GM18873 (cell line): ENCODE measurements around the gene BRAT1.
"Not testable (repeated sequence)": the region's sequence is repeated elsewhere in the genome, so short reads cannot be mapped to it uniquely, and the experiment has no call there.

Source experiments
- ATAC-seq: cut with Tn5 transposase; IDR thresholded peaks from one replicate; pipeline ENCODE4 v1.9.1; 2021; ENCODE audit warnings: mild to moderate bottlenecking, moderate library complexity, moderate number of reproducible peaks; ENCODE audit not compliant: unreplicated experiment, low FRiP score

Gene BRAT1

DNA sequence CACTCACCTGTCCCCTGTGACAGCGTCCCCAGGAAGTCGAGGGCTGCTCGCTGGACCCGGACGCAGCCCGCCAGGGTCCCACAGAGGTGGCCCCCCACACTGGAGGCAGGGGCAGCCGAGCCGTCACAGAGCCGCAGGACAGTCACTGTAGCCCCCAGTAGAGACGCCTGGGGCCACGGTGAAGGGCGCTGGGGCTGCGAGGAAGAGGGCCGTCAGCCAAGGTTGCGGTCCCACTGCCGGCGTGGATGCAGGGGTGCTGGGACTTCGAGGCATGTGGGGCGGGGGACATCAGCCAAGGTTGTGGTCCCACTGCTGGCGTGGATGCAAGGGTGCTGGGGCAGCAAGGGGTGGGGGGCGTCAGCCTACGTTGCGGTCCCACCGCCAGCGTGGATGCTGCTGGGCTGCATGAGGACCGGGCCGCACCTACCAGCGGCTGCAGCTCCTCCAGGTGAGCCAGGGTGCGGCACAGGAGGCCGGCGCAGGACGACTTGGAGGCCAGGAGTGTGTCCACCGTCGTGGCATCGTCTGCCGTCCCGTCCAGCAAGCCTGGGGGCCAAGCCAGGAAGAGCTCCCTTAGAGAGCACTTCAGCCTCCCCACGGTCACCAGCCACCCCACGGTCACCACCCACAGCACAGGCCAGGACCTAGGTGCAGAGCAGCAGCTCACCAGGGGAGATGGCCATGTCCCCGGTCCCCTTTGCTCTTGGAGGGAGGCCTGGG is 13.9 kb downstream of the BRAT1 start:
- no peak for ATAC-seq

DNA sequence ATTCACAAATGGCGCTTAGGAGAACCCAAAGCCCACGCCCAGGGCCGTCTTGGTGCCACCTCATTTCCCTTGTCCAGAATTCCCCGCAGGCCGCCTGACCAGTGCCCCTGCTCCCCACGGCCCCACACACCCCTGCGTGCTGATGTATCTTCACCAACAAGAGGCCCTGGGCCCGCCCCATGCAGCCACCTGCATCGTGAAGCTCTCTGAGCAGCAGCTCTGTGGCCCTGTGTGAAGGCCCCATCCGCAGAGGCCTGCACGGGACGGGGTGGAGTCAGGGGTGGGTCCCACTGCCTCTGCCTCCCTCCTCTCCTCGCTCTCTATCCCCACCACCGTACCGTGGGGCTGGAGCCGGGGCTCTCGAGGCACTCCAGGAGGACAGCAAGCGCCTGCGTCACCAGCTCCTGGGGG is 14.7 kb downstream of the BRAT1 start:
- ATAC-seq: no peak

DNA sequence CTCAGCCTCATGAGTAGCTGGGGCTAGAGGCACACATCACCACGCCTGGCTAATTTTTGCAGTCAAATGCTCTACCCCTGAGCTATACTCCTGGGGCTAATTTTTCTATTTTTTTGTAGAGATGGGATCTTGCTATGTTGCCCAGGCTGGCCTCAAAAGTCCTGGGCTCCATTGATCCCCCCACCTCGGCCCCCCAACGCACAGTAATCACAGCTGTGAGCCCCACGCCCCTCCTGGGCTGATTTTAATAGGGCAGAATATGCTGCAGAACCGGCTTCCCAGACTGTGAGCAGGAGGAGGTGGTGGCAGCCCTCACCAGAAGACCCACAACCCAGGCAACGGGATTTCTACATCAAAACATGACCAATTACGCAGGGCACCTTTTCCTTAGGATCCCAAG is 15.2 kb downstream of the BRAT1 start:
- ATAC-seq: no peak

DNA sequence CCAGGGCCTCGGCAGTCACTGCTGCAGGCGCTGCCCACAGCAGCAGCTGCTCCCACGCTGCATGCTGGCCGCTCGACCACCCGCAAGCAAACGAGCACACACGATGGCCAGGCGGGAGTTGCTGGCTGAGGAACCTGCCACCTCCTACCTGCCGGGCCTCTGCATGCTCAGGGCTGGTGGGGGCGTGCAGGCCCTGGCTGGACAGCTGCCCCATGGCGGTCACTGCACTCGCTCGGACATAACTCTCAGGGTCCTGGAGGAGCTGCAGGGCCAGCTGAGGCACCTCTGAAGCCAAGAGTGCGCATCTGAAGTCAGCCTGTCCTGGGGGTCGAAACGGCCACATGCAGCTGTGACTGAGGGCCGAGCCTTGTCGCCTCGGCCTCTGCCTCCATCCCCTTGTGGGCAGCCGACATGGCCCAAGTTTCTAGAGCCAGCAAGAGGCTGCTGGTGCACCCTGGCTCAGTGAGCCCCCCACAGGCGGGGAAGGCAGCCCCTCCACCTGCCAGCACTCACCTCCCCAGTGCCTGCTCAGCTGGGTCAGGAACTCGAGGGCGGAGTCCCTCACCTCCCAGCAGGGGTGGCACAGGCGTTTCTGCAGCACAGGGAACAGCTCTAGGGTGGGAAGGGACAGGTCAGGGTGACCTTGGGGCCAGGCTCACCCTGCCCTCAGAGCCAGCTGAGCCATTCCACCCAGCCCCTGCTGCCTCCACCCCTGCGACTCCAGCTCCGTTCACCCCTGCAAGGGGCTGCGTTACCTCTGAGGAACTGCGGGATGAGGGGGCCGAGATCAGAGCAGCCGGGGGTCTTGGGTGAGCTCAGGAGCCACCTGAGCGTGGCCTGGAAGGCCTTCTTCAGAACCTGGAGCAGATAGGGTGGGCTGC is 16.1 kb downstream of the BRAT1 start:
- no peak for ATAC-seq

DNA sequence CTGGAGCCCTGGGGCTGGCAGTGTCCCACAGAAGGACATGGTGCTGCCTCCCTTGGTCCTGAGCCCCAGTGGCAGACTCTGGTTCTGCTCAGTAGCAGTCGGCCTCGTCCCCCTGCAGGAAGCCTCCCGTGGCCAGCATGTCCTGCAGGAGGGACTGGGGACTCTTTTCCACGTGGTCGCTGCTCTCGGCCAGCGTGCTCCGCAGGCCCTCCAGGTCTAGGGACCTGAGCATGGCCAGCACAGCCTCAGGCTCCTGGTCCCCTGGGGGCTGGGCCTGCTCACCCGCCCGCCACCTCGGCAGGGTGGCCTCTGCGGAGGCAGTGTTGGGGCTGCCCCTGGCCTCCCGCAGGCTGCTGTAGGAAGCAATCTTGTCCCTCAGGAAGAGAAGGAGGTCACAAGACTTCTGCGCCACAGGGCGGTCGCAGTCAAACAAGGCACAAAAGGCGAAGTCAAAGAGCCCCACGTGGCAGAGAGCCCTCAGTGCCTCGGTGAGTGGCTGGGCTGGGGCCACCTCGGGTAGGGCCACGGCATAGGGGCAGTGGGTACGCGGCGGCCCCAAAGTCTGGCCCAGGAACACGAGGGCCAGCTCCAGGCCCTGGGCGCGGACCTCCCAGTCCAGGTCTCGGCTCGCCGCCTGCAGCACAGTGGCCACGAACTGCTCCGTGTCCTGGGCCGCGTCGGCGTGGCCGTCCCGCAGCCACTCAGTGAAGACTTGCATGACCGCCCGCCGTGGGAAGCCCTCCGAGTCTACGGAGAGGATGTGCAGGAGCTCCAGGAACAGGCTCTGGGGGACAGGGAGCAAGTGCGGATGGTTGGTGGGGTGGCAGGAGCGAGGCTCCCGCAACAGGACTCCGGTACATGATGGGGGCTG is 17.1 kb downstream of the BRAT1 start:
- ATAC-seq: no peak

DNA sequence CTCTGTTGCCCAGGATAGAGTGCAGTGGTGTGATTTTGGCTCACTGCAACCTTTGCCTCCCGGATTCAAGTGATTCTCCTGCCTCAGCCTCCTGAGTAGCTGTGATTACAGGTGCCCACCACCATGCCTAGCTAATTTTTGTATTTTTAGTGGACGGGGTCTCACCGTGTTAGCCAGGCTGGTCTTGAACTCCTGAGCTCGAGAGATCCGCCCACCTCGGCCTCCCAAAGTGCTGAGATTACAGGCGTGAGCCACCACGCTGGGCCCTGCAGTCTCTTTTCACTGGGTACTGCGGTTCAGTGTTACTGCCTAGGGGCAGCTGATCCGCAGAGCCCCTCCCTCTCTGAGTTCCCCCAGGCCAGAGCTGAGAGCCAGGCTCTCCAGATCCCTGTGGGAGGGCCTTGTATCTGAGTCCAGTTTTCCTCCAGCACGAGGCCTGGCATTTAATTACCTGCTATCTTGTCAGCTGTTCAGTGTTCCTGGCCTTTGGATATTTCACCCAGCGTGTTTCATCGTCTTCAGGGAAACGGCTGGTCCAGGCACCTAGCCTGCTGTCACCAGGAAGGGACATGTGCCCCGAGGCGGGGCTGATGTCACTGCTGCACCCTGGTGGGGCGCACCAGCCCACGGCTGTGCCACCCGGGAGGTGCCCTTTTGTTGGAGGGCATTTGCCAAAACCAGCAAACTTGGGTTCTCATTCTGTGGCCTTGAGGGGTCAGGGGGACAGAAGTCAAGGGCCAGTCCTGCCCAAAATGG is 19.3 kb downstream of the BRAT1 start:
- ATAC-seq: not testable (repeated sequence)

DNA sequence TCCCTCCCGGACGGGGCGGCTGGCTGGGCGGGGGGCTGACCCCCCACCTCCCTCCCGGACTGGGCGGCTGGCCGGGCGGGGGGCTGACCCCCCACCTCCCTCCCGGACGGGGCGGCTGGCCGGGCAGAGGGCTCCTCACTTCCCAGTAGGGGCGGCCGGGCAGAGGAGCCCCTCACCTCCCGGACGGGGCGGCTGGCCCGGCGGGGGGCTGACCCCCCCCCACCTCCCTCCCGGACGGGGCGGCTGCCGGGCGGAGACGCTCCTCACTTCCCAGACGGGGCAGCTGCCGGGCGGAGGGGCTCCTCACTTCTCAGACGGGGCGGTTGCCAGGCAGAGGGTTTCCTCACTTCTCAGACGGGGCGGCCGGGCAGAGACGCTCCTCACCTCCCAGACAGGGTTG is 21.1 kb downstream of the BRAT1 start:
- not testable (repeated sequence) for ATAC-seq

DNA sequence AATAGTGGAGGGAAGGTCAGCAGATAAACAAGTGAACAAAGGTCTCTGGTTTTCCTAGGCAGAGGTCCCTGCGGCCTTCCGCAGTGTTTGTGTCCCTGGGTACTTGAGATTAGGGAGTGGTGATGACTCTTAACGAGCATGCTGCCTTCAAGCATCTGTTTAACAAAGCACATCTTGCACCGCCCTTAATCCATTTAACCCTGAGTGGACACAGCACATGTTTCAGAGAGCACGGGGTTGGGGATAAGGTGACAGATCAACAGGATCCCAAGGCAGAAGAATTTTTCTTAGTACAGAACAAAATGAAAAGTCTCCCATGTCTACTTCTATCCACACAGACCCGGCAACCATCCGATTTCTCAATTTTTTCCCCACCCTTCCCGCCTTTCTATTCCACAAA is 21.8 kb downstream of the BRAT1 start:
- ATAC-seq: not testable (repeated sequence)

DNA sequence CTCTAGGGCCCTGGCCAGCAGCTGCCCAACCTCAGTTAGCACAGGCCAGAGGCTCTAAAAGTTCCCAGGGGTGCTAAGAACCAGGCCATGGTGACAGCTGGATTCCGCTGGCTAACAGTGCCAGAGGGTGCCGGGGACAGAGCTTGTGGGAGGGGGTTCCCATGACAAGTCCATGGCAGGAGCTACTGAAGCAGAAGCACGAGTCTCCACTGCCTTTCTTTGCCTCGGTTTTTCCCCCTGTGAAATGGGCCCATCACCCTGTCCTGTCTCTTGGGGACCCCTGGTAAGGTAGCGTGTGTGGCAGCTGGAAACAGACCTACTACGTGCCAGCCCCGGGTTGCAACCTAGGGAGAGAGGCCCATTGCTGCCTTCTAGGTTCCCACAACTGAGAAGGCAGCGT is 22.5 kb downstream of the BRAT1 start:
- not testable (repeated sequence) for ATAC-seq

DNA sequence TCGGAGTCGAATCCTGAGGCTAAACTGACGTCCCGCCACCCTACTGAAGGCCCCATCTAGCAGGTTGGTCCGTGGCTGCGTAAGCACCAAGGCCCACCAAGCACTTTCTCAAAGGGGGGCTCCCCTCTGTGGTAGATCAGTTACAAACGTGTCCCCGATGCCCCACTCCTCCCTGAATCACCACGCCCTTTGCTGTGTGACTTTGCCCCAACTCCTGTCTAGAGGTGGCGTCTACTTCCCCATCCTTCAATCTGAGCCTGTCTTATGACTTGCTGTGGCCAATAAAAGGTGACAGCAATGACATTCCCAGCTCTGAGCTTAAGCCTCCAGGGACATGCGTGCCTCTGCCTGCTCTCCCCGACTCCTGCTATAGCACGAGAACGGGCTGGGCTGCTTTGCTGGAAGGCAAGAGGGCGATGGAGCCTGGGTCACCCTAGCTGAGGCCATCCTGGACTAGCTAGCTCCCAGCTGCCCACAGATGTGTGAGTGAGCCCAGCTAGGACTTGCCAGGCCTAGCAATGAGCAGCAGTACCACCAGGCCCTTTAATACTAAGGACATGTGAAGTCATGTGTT is 23.0 kb downstream of the BRAT1 start:
- not testable (repeated sequence) for ATAC-seq

DNA sequence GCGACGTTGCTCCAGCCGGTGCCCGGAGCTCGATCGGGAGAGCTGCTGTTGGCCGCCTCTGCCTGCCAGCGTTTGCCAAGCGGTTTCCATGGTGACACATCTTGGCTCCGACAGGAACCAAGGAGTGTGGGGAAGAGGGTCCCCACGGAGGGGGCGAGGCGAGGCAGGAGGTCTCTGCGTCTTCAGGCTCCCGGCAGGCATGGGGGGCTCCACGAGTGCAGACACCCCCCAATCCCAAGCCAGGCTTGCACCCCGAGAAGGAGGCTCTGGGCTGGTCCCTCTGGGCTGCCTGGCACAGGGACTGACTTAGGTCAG is 23.6 kb downstream of the BRAT1 start:
- ATAC-seq: not testable (repeated sequence)

DNA sequence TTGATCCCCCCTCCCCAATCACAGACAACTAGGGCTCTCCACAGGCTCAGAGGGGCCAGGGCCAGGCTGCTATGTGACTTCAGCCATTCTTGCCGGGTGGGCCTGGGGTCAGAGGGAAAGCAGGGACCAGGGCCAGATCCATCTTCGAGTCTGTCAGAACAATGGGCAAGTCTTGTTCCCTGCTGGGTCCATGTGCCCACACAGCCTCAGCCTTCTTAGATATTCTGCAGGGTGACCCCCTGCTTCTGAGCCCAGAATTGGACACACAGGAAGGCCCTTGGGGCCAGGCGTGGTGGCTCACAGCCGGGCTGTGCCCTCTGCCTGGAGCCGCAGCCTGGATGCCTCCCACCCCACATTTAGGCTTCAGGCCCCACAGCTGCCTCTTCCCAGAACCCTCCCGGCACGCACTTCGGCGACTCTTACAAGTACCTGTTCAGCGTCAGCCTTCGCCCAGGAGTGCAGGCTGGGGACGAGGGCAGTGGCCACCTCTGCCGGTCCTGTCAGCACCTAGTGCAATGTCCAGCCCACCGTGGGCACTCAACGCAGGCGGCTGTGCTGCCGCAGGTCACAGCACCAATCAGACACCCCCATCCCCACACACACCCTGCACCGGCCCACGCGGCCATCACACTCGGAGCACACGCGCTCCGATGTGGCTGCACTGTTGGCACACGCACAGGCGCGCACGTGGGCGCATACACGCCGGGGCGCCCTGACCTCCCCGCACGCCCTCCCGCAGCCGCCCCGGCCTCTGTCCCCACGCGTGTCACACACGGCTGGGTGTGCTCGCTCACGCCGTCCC is 24.1 kb downstream of the BRAT1 start:
- ATAC-seq: not testable (repeated sequence)

DNA sequence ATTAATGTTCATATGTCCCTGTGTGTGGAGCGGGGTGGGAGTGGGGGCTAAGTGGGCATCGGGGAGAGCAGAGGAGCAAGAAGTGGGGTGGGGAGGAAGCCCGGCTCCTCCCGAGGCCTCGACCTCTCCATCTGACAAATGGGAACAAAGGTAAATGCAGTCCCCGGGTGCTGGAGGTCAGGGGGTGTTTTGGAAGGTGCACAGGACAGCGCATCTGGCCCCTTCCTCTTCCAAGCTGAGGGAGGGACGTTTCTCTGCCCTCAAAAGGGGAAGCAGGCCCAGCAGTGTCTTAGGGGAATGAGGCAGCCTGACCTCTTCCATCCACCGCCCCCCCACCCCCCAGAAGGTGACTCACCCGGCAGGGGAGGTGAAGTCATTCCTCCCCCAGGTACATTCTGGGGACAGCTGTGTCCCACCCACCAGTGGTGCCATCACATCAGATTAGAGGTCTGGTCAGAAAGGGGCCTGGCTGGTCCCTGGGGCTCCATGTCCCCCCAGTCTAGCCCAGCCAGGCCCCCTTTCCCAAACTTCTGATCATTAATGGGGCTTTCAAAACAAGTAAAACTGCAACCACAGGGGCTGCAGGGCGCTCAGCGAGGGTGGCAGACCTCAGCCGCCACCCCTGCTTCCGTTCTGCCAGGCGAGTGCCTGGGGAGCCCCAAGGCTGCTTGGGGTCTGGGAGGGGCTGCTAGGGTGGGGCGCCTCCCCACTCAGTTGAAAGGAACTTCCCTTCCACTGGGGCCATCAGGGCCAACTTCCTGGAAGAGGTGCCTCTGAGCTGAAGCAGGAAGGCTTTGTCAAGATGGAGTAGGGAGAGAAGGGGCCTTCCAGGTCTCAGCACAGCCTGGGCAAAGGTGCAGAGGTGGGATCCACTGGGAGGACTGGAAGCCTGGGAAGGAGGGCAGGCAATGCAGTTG is 25.0 kb downstream of the BRAT1 start:
- ATAC-seq: no peak

DNA sequence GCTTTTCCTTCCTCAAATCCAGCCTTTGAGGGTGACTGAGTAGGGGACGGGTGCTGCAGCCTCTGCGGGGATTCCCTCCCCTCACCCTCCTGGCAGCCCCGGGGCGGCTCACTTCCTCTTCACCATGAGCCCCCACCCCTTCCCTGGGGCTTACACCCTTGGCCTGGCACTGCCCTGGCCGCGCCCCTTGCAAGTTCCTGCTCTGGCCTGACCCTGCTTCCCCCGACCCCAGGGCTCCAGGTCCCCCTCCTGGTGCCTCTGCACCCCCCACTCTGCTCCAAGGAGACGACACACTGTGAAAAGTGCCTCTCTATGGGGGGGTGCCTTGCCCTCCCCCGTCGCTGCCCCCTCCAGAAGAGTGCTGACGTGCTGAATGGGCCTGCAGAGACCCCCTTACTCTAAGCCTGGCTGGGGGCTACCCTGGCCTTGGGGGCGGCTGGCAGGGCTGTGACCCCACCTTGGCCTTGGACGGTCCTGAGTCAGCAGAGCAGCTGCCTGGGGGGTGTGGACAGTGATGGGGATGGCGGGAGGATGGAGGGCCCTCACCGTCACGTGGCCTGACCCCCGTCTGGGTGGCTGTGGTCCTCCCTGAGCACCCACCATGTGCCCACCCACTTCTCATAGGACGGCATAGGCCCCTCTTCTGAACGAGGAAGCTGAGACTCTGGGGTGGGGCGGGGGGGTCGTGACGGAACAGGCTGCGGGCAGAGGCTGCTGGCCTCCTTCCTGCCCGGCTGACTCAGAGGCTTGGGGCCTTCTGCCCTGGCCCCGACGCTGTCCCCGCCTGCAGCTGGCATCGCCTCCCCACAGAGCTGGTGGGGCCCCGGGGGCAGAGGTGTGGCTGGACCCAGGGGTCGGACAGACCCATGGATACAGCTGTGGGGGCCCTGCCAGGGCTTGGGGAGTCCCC is 25.9 kb downstream of the BRAT1 start:
- no peak for ATAC-seq

DNA sequence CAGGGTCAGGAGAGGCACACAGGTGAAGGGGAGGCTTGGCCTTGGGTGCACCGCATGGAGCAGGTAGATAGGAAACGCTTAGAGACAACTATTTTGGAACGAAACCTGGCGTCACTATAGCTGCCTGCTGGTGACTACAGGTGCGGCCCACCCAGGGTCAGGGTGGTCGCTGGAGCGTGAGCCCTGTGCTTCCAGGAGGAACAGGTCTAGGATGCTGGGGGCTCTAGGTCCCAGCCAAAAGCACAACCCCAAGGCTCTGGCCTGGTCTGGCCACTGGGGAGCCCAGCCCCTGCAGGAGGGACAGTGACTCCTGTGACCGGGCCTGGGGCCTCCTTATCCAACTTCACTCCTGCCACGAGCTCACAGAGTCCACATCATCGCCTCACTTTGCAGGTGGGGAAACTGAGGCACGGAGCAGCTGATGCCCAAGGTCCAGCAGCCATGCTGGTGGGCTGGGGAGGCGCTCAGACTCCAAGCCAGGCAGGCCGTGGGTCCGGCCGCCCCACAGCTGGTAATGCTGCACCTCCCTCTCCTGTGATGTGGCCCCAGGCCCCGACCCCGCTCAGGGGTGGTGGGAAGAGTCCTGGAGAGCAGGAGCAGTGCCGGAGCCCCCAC is 26.7 kb downstream of the BRAT1 start:
- no peak for ATAC-seq
